Calu3 (cell line): ENCODE results near the gene DLK1. TPM values are rescaled to one million over a fixed set of nuclear protein-coding genes. Genes with fewer than 3 reads are reported as not detected.

Experiments used
- BruUV-seq: library from RNA; stranded (reverse); fragments of 400-500 nt; replicated peaks from 2 replicates; lab custom pipeline; 2021; lab: Mats Ljungman, UMichigan
- CTCF ChIA-PET: fragments of 300-600 bp; sonication (Branson Sonifier 250); formaldehyde crosslinking; loops from one replicate; lab custom pipeline; 2022; ENCODE audit warnings: antibody characterized with exemption; lab: Charles Lee
- DNase-seq: peaks from one replicate; pipeline ENCODE4 v3.0.0; 2022
- H3K27ac Mint-ChIP-seq: one replicate; pipeline ENCODE4 v1.8.0; 2022; ENCODE audit warnings: mixed read lengths; ENCODE audit not compliant: unreplicated experiment
- H3K27me3 Mint-ChIP-seq: one replicate; pipeline ENCODE4 v1.8.0; 2022; ENCODE audit warnings: mixed read lengths; ENCODE audit not compliant: unreplicated experiment
- H3K36me3 Mint-ChIP-seq: one replicate; pipeline ENCODE4 v1.8.0; 2022; ENCODE audit warnings: mild to moderate bottlenecking, moderate library complexity, mixed read lengths; ENCODE audit not compliant: insufficient read depth, unreplicated experiment
- H3K4me1 Mint-ChIP-seq: one replicate; pipeline ENCODE4 v1.8.0; 2022; ENCODE audit warnings: mild to moderate bottlenecking, low read depth, mixed read lengths; ENCODE audit not compliant: unreplicated experiment
- H3K4me3 Mint-ChIP-seq: one replicate; pipeline ENCODE4 v1.8.0; 2022; ENCODE audit warnings: mild to moderate bottlenecking, low read depth, moderate library complexity, mixed read lengths; ENCODE audit not compliant: unreplicated experiment
- H3K9me3 Mint-ChIP-seq: one replicate; pipeline ENCODE4 v1.8.0; 2022; ENCODE audit warnings: low read depth, mixed read lengths; ENCODE audit not compliant: unreplicated experiment
- intact Hi-C: fragments of 100-400 bp; cut with micrococcal nuclease; formaldehyde crosslinking; loops from one replicate; pipeline ENCODE4 v1.10.0; 2022; ENCODE audit not compliant: unreplicated experiment
- total RNA-seq: library from RNA; stranded (reverse); gene quantifications from 2 replicates; pipeline ENCODE4 v1.2.3, GENCODE V29; 2022
- TF ChIP-seq, protein P1 (sequence below): fragments of 200-600 bp; IDR thresholded peaks from one replicate; pipeline ENCODE4 v1.8.0; 2022; ENCODE audit warnings: antibody characterized with exemption; ENCODE audit not compliant: unreplicated experiment

DLK1 gene
- total RNA-seq, 1 experiment from 2014 or later = not detected

DNA sequence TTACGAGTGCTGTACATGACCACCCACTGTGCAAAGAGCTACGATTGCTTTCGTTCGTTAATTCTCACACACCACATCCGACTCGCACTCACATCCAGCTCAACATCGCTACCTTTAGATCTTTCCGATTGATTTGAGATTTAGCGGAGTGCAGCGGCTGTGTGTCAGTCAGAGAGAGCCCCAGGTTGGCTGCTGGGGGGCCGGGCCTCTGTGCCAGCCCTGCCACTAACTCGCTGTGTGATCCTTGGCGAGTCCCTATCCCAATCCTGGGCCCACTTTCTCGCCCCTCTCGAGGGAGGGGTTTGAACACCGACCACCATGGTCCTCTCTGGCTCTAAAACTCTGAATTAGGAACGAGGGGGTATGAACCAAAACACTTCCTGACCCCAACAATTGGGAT, 8.6 kb downstream of the DLK1 start:
- Mint-ChIP-seq H3K9me3 (no peaks in the 10 kb centered on the region), H3K27ac (no peak overlapping the region), H3K36me3 (no peaks in the 10 kb centered on the region), H3K27me3 (peaks cover 91% of the 10 kb centered on the region), H3K4me1 (no peaks in the 10 kb centered on the region), H3K4me3 (no peak overlapping the region)
- DNase-seq = no peak
- CTCF ChIA-PET = no interaction called here
- BruUV-seq = no TSS peak
- TF ChIP-seq, protein P1, sequence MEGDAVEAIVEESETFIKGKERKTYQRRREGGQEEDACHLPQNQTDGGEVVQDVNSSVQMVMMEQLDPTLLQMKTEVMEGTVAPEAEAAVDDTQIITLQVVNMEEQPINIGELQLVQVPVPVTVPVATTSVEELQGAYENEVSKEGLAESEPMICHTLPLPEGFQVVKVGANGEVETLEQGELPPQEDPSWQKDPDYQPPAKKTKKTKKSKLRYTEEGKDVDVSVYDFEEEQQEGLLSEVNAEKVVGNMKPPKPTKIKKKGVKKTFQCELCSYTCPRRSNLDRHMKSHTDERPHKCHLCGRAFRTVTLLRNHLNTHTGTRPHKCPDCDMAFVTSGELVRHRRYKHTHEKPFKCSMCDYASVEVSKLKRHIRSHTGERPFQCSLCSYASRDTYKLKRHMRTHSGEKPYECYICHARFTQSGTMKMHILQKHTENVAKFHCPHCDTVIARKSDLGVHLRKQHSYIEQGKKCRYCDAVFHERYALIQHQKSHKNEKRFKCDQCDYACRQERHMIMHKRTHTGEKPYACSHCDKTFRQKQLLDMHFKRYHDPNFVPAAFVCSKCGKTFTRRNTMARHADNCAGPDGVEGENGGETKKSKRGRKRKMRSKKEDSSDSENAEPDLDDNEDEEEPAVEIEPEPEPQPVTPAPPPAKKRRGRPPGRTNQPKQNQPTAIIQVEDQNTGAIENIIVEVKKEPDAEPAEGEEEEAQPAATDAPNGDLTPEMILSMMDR = no peak
- intact Hi-C loops = no loop called here

DNA sequence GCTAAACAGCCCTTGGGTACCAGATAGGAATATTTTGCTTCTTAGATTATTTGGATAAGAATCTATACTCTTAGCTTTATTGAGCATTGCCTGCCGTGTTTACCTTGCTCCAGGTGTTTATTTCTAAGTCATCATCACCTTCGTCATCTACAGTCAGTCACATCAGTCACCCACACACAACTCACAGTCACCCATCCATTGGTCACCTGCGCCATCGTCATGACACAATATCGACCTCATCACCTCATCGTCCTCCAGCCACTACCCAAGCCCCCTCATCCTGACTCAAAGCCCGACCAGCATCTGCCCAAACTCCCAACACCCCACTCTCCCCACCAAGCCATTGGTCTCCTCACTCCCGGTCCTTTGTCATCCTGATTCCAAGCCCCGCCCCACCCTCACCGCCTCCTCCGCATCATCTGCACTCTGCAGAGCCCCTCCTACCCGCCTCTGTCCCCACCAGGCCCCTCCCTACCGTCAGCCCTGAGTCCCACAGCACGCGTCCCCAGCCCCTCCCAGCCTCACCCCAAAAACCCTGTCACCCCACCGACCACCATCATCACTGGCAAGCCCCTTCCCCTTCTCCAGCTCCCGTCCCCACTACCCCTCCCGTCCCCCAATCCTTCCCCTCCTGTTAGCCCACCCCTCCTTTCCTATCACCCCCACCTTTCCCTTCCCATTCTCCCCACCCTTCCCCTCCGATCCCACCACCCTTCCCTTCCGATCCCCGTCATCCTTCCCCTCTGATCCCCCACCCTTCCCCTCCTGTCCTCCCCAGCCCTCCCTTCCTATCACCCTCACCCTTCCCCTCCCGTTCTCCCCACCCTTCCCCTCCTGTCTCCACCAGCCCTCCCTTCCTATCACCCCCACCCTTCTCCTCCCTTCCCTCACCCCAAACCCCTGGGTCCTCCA, 9.8 kb downstream of the DLK1 start:
- Mint-ChIP-seq H3K9me3 (no peaks in the 10 kb centered on the region), H3K4me1 (no peaks in the 10 kb centered on the region), H3K27me3 (peaks cover 78% of the 10 kb centered on the region), H3K36me3 (no peaks in the 10 kb centered on the region), H3K27ac (no peak overlapping the region), H3K4me3 (no peak overlapping the region)
- no TSS peak for BruUV-seq
- TF ChIP-seq, protein P1 = no peak
- intact Hi-C loops = no loop called here
- no peak for DNase-seq
- CTCF ChIA-PET = no interaction called here

DNA sequence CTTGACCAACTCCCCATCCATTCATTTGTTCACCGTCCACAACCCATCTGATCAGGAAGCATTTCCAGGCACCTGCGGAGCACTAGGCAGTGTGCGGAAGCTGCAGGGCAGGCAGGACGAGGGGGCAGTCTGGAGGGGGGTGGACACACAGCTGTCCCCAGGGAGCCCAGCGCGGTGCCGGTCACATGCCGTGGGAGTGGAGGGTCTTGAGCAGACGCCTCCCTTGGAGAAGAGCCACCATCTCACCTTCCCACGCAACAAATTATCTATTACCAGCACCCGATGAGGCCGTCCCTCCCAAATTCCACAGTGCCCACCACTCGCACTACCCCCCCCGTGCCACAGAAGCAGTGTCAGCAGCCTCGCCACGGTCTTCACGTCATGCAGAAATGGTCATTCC, 10.8 kb downstream of the DLK1 start:
- no peak overlapping the region for H3K4me3 Mint-ChIP-seq
- no peaks in the 10 kb centered on the region for H3K9me3 Mint-ChIP-seq
- DNase-seq = no peak
- no peaks in the 10 kb centered on the region for H3K4me1 Mint-ChIP-seq
- no TSS peak for BruUV-seq
- CTCF ChIA-PET = no interaction called here
- H3K36me3 Mint-ChIP-seq = no peaks in the 10 kb centered on the region
- H3K27ac Mint-ChIP-seq = no peak overlapping the region
- H3K27me3 Mint-ChIP-seq = peaks cover 68% of the 10 kb centered on the region
- intact Hi-C loops = no loop called here
- TF ChIP-seq, protein P1 = no peak

DNA sequence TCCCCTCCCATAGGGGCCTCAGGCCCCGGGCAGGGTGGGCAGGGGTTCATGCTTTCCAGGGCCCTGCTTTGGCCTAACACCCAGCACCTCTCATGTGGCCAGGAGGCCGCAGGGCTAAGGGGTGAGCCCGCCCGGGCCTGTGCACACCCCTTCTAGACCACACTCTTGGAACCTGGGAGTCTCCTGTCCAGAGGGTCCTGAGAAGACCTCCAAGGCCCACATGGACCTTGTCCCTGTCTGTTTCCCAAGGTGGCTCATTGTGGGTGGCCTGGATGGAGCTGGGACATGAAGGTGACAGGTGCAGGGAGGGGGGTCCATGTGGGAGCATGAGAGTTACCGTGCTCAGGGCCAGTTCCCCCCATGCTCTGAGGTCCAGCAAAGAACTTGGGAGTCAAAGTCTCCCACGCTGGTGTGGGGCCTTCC, 11.6 kb downstream of the DLK1 start:
- Mint-ChIP-seq H3K27me3 (peaks cover 61% of the 10 kb centered on the region), H3K4me1 (no peaks in the 10 kb centered on the region), H3K36me3 (no peaks in the 10 kb centered on the region), H3K4me3 (no peak overlapping the region), H3K27ac (no peak overlapping the region), H3K9me3 (no peaks in the 10 kb centered on the region)
- CTCF ChIA-PET = no interaction called here
- no peak for DNase-seq
- TF ChIP-seq, protein P1 = no peak
- intact Hi-C loops = no loop called here
- no TSS peak for BruUV-seq
